Tibial nerve (tissue), 4 donors: ENCODE results near the gene PCSK5. TPM values are rescaled to one million over a fixed set of nuclear protein-coding genes. Genes with fewer than 3 reads are reported as not detected.

Experiments used
- DNase-seq, 2 donors: peaks; one replicate each; pipeline ENCODE4 v3.0.0-alpha.2; 2019; ENCODE audit warnings: low spot score in 2 of 2
- H3K27ac ChIP-seq, 4 donors: fragments of 200-600 bp; sonication (generic) in 3 of 4; one replicate each; pipeline ENCODE4 v1.5.1; 2017 to 2019; ENCODE audit warnings: mild to moderate bottlenecking in 1 of 4
- H3K27me3 ChIP-seq, 2 donors: fragments of 200-600 bp; sonication (generic) in 1 of 2; one replicate each; pipeline versions ENCODE4 v1.5.1 to v1.6.0; 2017 to 2019
- H3K36me3 ChIP-seq, 3 donors: fragments of 200-600 bp; sonication (generic); one replicate each; pipeline ENCODE4 v1.5.1; 2018 to 2019
- H3K4me1 ChIP-seq, 4 donors: fragments of 200-600 bp; sonication (generic) in 3 of 4; one replicate each; pipeline ENCODE4 v1.5.1; 2017 to 2019
- H3K4me3 ChIP-seq, 4 donors: fragments of 200-600 bp; sonication (generic) in 3 of 4; one replicate each; pipeline ENCODE4 v1.5.1; 2017 to 2019; ENCODE audit warnings: mild to moderate bottlenecking in 1 of 4, moderate library complexity in 1 of 4
- H3K9me3 ChIP-seq, 4 donors: fragments of 200-600 bp; sonication (generic) in 3 of 4; one replicate each; pipeline ENCODE4 v1.5.1; 2017 to 2019
- CTCF ChIP-seq, 5 experiments: fragments of 200-600 bp in 3 of 5; fragments of 450-650 bp in 2 of 5; sonication (generic) in 3 of 5; IDR thresholded peaks; one replicate each; pipeline ENCODE4 v1.5.1; 2016 to 2019; ENCODE audit warnings: antibody characterized with exemption in 5 of 5, mild to moderate bottlenecking in 3 of 5, moderate library complexity in 2 of 5
- EP300 ChIP-seq, 2 donors: sonication (generic); formaldehyde crosslinking; IDR thresholded peaks; one replicate each; pipeline ENCODE4 v1.6.1; 2017; ENCODE audit warnings: antibody characterized with exemption in 2 of 2, mild to moderate bottlenecking in 1 of 2
- POLR2A ChIP-seq, 2 donors: fragments of 450-650 bp; IDR thresholded peaks; one replicate each; pipeline ENCODE4 v1.6.1; 2017; ENCODE audit warnings: antibody characterized with exemption in 2 of 2, mild to moderate bottlenecking in 2 of 2, moderate library complexity in 2 of 2
- WGBS, 2 donors: methylation state at CpG; one replicate each; pipeline ENCODE4 v1.1.5; 2018; 5-methylcytosine and 5-hydroxymethylcytosine counted together
- total RNA-seq, 4 donors: library from RNA; depleted of rRNA; stranded (reverse); fragments of >200 nt; gene quantifications; one replicate each; pipeline ENCODE4 v1.1.0, GENCODE V29; 2016

The PCSK5 gene
- total RNA-seq, 4 donors from 2014 or later: 12.5 to 32.7 (median 23.0) TPM

- Histone ChIP-seq H3K4me3 (no peak overlapping the region), H3K4me1 (no peaks in the 10 kb centered on the region), H3K27me3 (no peaks in the 10 kb centered on the region), H3K9me3 (no peaks in the 10 kb centered on the region), H3K27ac (no peak overlapping the region), H3K36me3 (peaks cover 0 to 13% (median 0%) of the 10 kb centered on the region in 3 donors)
- TF ChIP-seq EP300 (IDR thresholded peaks at IDR 0.05): no peak
- TF ChIP-seq POLR2A (IDR thresholded peaks at IDR 0.05): no peak
- TF ChIP-seq CTCF (IDR thresholded peaks at IDR 0.05): no peak
- DNase-seq: no peak
- 74 to 76% methylated on average over 6 of the region's 6 CpGs for WGBS, 2 donors
Observed at GRCh38 chr9:76153339-76153738, 262.9 kb downstream of the PCSK5 start.

GRCh38 chr9:76153902-76154629 lies 263.6 kb downstream of the PCSK5 start:
- peaks cover 0 to 20% (median 0%) of the 10 kb centered on the region in 3 donors for H3K36me3 ChIP-seq
- H3K4me1 ChIP-seq: no peaks in the 10 kb centered on the region
- H3K27me3 ChIP-seq: no peaks in the 10 kb centered on the region
- no peak for TF ChIP-seq EP300 (IDR thresholded peaks at IDR 0.05)
- no peak for TF ChIP-seq POLR2A (IDR thresholded peaks at IDR 0.05)
- no peak for TF ChIP-seq CTCF (IDR thresholded peaks at IDR 0.05)
- H3K4me3 ChIP-seq: no peak overlapping the region
- DNase-seq: no peak
- H3K9me3 ChIP-seq: no peaks in the 10 kb centered on the region
- no peak overlapping the region for H3K27ac ChIP-seq
- WGBS, 2 donors: 90 to 91% methylated on average over 8 of the region's 8 CpGs

- no peaks in the 10 kb centered on the region for H3K9me3 ChIP-seq
- H3K4me3 ChIP-seq: no peak overlapping the region
- TF ChIP-seq CTCF (IDR thresholded peaks at IDR 0.05) (no peak), POLR2A (IDR thresholded peaks at IDR 0.05) (no peak), EP300 (IDR thresholded peaks at IDR 0.05) (no peak)
- no peak overlapping the region for H3K27ac ChIP-seq
- H3K36me3 ChIP-seq: peaks cover 0 to 33% (median 0%) of the 10 kb centered on the region in 3 donors
- no peaks in the 10 kb centered on the region for H3K4me1 ChIP-seq
- 74 to 79% methylated on average over 1 of the region's 1 CpG for WGBS, 2 donors
- H3K27me3 ChIP-seq: no peaks in the 10 kb centered on the region
- no peak for DNase-seq
Observed at GRCh38 chr9:76155361-76155760, 264.9 kb downstream of the PCSK5 start.

GRCh38 chr9:76158713-76159112 lies 268.2 kb downstream of the PCSK5 start:
- peaks cover 0 to 48% (median 0%) of the 10 kb centered on the region in 3 donors for H3K36me3 ChIP-seq
- H3K27ac ChIP-seq: no peak overlapping the region
- no peak for TF ChIP-seq CTCF (IDR thresholded peaks at IDR 0.05)
- no peak for TF ChIP-seq POLR2A (IDR thresholded peaks at IDR 0.05)
- TF ChIP-seq EP300 (IDR thresholded peaks at IDR 0.05): no peak
- no peak overlapping the region for H3K4me3 ChIP-seq
- H3K9me3 ChIP-seq: no peaks in the 10 kb centered on the region
- no peak for DNase-seq
- WGBS, 2 donors: 94 to 98% methylated on average over 7 of the region's 7 CpGs
- peaks cover 0 to 13% (median 3%) of the 10 kb centered on the region in 4 donors for H3K4me1 ChIP-seq
- no peaks in the 10 kb centered on the region for H3K27me3 ChIP-seq

- no peak overlapping the region for H3K4me3 ChIP-seq
- H3K4me1 ChIP-seq: peaks cover 0 to 13% (median 3%) of the 10 kb centered on the region in 4 donors
- no peaks in the 10 kb centered on the region for H3K27me3 ChIP-seq
- peaks cover 0 to 52% (median 0%) of the 10 kb centered on the region in 3 donors for H3K36me3 ChIP-seq
- TF ChIP-seq CTCF (IDR thresholded peaks at IDR 0.05) (no peak), POLR2A (IDR thresholded peaks at IDR 0.05) (no peak), EP300 (IDR thresholded peaks at IDR 0.05) (no peak)
- 92 to 95% methylated on average over 11 of the region's 11 CpGs for WGBS, 2 donors
- no peaks in the 10 kb centered on the region for H3K9me3 ChIP-seq
- DNase-seq: no peak
- H3K27ac ChIP-seq: no peak overlapping the region
Observed at GRCh38 chr9:76159293-76159926, 268.9 kb downstream of the PCSK5 start.
